ENCODE measurements around the gene TRPV4. TPM values are rescaled to one million over a fixed set of nuclear protein-coding genes. Genes with fewer than 3 reads are reported as not detected.
A peak's percentile ranks its signal among the peaks of the same experiment; 100 is the strongest.

The TRPV4 gene
- total and polyA plus RNA-seq, 2 donors (not counting 3 experiments of a cell fraction or from before 2014, with no cell fraction given): 8.8 to 22.3 TPM

- Histone ChIP-seq H3K36me3 (ENCODE audit: control insufficient read depth in 2 of 2, extremely low read depth in 1 of 2, insufficient read depth in 2 of 2, low read length in 2 of 2) (no peaks in the 10 kb centered on the region), H3K9me1 (replicated peaks; ENCODE audit: control insufficient read depth, extremely low read depth, insufficient read depth, low read length) (no peaks in the 10 kb centered on the region), H3K27me3 (ENCODE audit: control insufficient read depth in 2 of 2, insufficient read depth in 2 of 2, low read length in 2 of 2) (no peaks in the 10 kb centered on the region), H3K27ac (ENCODE audit: insufficient read depth, low read depth, low read length) (peak overlapping the region; percentile 32), H3K9ac (replicated peaks; ENCODE audit: extremely low read depth, insufficient read depth, low read length) (peak overlapping the region; percentile 5), H3K4me1 (ENCODE audit: control insufficient read depth, extremely low read depth, insufficient read depth, low read length) (peaks cover 11% of the 10 kb centered on the region), H4K20me1 (replicated peaks; ENCODE audit: control insufficient read depth, extremely low read depth, insufficient read depth, low read length) (no peaks in the 10 kb centered on the region), H2AFZ (ENCODE audit: low read depth, low read length) (peak overlapping the region; percentile 26), H3K4me3 (replicated peaks in 1 of 3; ENCODE audit: insufficient read depth in 1 of 3, low read depth in 1 of 3, low read length in 3 of 3) (no peak overlapping the region), H3K9me3 (replicated peaks; ENCODE audit: control insufficient read depth, insufficient read depth, low read length) (no peaks in the 10 kb centered on the region), H3K79me2 (ENCODE audit: control insufficient read depth, insufficient read depth, low read length) (no peaks in the 10 kb centered on the region), H3K4me2 (ENCODE audit: insufficient read depth, low read length) (peak overlapping the region; percentile 9)
- TF ChIP-seq EZH2 (IDR thresholded peaks at IDR 0.05; ENCODE audit: borderline replicate concordance, low read depth, low read length, severe bottlenecking) (no peak), POLR2A (IDR thresholded peaks at IDR 0.05; ENCODE audit: low read depth, low read length) (no peak), POLR2AphosphoS5 (IDR thresholded peaks at IDR 0.05; ENCODE audit: insufficient read depth, low read depth, low read length) (no peak), FOS (IDR thresholded peaks at IDR 0.05; ENCODE audit: borderline replicate concordance, insufficient read depth, low read length) (no peak)
- TF ChIP-seq, protein P1, sequence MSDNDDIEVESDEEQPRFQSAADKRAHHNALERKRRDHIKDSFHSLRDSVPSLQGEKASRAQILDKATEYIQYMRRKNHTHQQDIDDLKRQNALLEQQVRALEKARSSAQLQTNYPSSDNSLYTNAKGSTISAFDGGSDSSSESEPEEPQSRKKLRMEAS (IDR thresholded peaks at IDR 0.05; ENCODE audit: insufficient read depth, insufficient read length): no peak
- FAIRE-seq (peak; percentile 84), DNase-seq (ENCODE audit: low read depth, low spot score) (peak; percentile 44)
- BruUV-seq (replicated peaks): no TSS peak
- intact Hi-C loops (cut with micrococcal nuclease) (no loop called here), dilution Hi-C loops (cut with MboI; ENCODE audit: extremely low pct_ligation_motif_present, low sequenced_read_pairs) (no loop called here)
- CTCF ChIA-PET: interaction anchor here (0.7 to 6.5 kb wide), 5 partner anchors 9 to 228 kb away, joined by 3 to 45 read pairs (median 11); no protein-coding TSS in a partner anchor
- POLR2A ChIA-PET: no interaction called here
These were observed 5.3 kb downstream of the TRPV4 start for GRCh38 chr12:109827566-109828550.

- ChIA-PET CTCF (interaction anchor here (6.5 kb wide), 1 partner anchor 18 kb away, joined by 45 read pairs; no protein-coding TSS in a partner anchor), POLR2A (no interaction called here)
- H3K4me2 ChIP-seq (ENCODE audit: insufficient read depth, low read length): no peak overlapping the region
- H3K36me3 ChIP-seq (ENCODE audit: control insufficient read depth in 2 of 2, extremely low read depth in 1 of 2, insufficient read depth in 2 of 2, low read length in 2 of 2): no peaks in the 10 kb centered on the region
- intact Hi-C loops (cut with micrococcal nuclease): no loop called here
- no peak overlapping the region for H2AFZ ChIP-seq (ENCODE audit: low read depth, low read length)
- no TSS peak for BruUV-seq (replicated peaks)
- dilution Hi-C loops (cut with MboI; ENCODE audit: extremely low pct_ligation_motif_present, low sequenced_read_pairs): no loop called here
- H3K27me3 ChIP-seq (ENCODE audit: control insufficient read depth in 2 of 2, insufficient read depth in 2 of 2, low read length in 2 of 2): no peaks in the 10 kb centered on the region
- H3K9me1 ChIP-seq (replicated peaks; ENCODE audit: control insufficient read depth, extremely low read depth, insufficient read depth, low read length): no peaks in the 10 kb centered on the region
- H3K9ac ChIP-seq (replicated peaks; ENCODE audit: extremely low read depth, insufficient read depth, low read length): no peak overlapping the region
- H3K4me1 ChIP-seq (ENCODE audit: control insufficient read depth, extremely low read depth, insufficient read depth, low read length): peaks cover 11% of the 10 kb centered on the region
- no peak overlapping the region for H3K4me3 ChIP-seq (replicated peaks in 1 of 3; ENCODE audit: insufficient read depth in 1 of 3, low read depth in 1 of 3, low read length in 3 of 3)
- no peak for DNase-seq (ENCODE audit: low read depth, low spot score)
- no peak overlapping the region for H3K27ac ChIP-seq (ENCODE audit: insufficient read depth, low read depth, low read length)
- H3K79me2 ChIP-seq (ENCODE audit: control insufficient read depth, insufficient read depth, low read length): no peaks in the 10 kb centered on the region
- no peaks in the 10 kb centered on the region for H3K9me3 ChIP-seq (replicated peaks; ENCODE audit: control insufficient read depth, insufficient read depth, low read length)
- no peaks in the 10 kb centered on the region for H4K20me1 ChIP-seq (replicated peaks; ENCODE audit: control insufficient read depth, extremely low read depth, insufficient read depth, low read length)
- FAIRE-seq: no peak
- TF ChIP-seq POLR2AphosphoS5 (IDR thresholded peaks at IDR 0.05; ENCODE audit: insufficient read depth, low read depth, low read length): no peak
- TF ChIP-seq, protein P2, sequence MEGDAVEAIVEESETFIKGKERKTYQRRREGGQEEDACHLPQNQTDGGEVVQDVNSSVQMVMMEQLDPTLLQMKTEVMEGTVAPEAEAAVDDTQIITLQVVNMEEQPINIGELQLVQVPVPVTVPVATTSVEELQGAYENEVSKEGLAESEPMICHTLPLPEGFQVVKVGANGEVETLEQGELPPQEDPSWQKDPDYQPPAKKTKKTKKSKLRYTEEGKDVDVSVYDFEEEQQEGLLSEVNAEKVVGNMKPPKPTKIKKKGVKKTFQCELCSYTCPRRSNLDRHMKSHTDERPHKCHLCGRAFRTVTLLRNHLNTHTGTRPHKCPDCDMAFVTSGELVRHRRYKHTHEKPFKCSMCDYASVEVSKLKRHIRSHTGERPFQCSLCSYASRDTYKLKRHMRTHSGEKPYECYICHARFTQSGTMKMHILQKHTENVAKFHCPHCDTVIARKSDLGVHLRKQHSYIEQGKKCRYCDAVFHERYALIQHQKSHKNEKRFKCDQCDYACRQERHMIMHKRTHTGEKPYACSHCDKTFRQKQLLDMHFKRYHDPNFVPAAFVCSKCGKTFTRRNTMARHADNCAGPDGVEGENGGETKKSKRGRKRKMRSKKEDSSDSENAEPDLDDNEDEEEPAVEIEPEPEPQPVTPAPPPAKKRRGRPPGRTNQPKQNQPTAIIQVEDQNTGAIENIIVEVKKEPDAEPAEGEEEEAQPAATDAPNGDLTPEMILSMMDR (IDR thresholded peaks at IDR 0.05; ENCODE audit: extremely low read depth in 1 of 2, insufficient read depth in 1 of 2, low read depth in 1 of 2, low read length in 2 of 2): no peak
- TF ChIP-seq MYC (IDR thresholded peaks at IDR 0.05; ENCODE audit: low read depth, low read length): no peak
- TF ChIP-seq POLR2A (IDR thresholded peaks at IDR 0.05; ENCODE audit: low read depth, low read length): no peak
- no peak for TF ChIP-seq JUN (IDR thresholded peaks at IDR 0.05; ENCODE audit: borderline replicate concordance, insufficient read depth, insufficient read length, low read depth)
- TF ChIP-seq EZH2 (IDR thresholded peaks at IDR 0.05; ENCODE audit: borderline replicate concordance, low read depth, low read length, severe bottlenecking): no peak
- no peak for TF ChIP-seq FOS (IDR thresholded peaks at IDR 0.05; ENCODE audit: borderline replicate concordance, insufficient read depth, low read length)
- TF ChIP-seq GATA2 (IDR thresholded peaks at IDR 0.05; ENCODE audit: insufficient read depth, insufficient read length, low read depth, low read length): no peak
- TF ChIP-seq, protein P1 (IDR thresholded peaks at IDR 0.05; ENCODE audit: insufficient read depth, insufficient read length): no peak
These were observed 6.1 kb downstream of the TRPV4 start for GRCh38 chr12:109827080-109827479.

Data from endothelial cell of umbilical vein (primary cell).